Amniotic stem cell (primary cell): ENCODE measurements around the gene FANCD2OS.
"Not testable (repeated sequence)": the region's sequence is repeated elsewhere in the genome, so short reads cannot be mapped to it uniquely, and the experiment has no call there.

Experiments
- DNase-seq: peaks from one replicate; lab custom pipeline; 2025; lab: John Stamatoyannopoulos, UW

Gene FANCD2OS

GRCh38 chr3:10091387-10091786 is 16.7 kb downstream of the FANCD2OS start:
- not testable (repeated sequence) for DNase-seq

- not testable (repeated sequence) for DNase-seq
Observed at GRCh38 chr3:10090774-10091173, 17.3 kb downstream of the FANCD2OS start.

- DNase-seq, result no peak
Observed at GRCh38 chr3:10090179-10090578, 17.9 kb downstream of the FANCD2OS start.

GRCh38 chr3:10088256-10088655 is 19.8 kb downstream of the FANCD2OS start:
- DNase-seq, result no peak

- no peak for DNase-seq
Observed at GRCh38 chr3:10085738-10086137, 22.3 kb downstream of the FANCD2OS start.

- DNase-seq, result no peak
Observed at GRCh38 chr3:10081871-10082270, 26.2 kb downstream of the FANCD2OS start.

GRCh38 chr3:10074666-10075065 is 33.4 kb downstream of the FANCD2OS start:
- no peak for DNase-seq

- DNase-seq, result not testable (repeated sequence)
Observed at GRCh38 chr3:10070077-10070476, 38.0 kb downstream of the FANCD2OS start.

- no peak for DNase-seq
Observed at GRCh38 chr3:10055097-10055496, 53.0 kb downstream of the FANCD2OS start.
